Lower leg skin (tissue), 4 donors: ENCODE measurements around the gene SYT2. TPM values are rescaled to one million over a fixed set of nuclear protein-coding genes. Genes with fewer than 3 reads are reported as not detected.
"Not testable (repeated sequence)": the region's sequence is repeated elsewhere in the genome, so short reads cannot be mapped to it uniquely, and the experiment has no call there.

Experiments used
- DNase-seq, 2 donors: peaks; one replicate each; pipeline ENCODE4 v3.0.0-alpha.2; 2019; ENCODE audit warnings: low spot score in 2 of 2
- H3K4me3 ChIP-seq: fragments of 200-600 bp; sonication (generic); 2 replicates; pipeline ENCODE4 v1.5.1; 2017; ENCODE audit warnings: mild to moderate bottlenecking, low read depth; ENCODE audit not compliant: poor library complexity, severe bottlenecking
- CTCF ChIP-seq, 3 donors: fragments of 450-650 bp; IDR thresholded peaks; one replicate each; pipeline ENCODE4 v1.5.1; 2016; ENCODE audit warnings: antibody characterized with exemption in 3 of 3, mild to moderate bottlenecking in 3 of 3, moderate library complexity in 2 of 3
- POLR2A ChIP-seq, 2 donors: fragments of 450-650 bp; IDR thresholded peaks; one replicate each; pipeline ENCODE4 v1.6.1; 2016 to 2017; ENCODE audit warnings: antibody characterized with exemption in 2 of 2, mild to moderate bottlenecking in 1 of 2, moderate library complexity in 1 of 2
- WGBS, 2 donors: methylation state at CpG; one replicate each; pipeline ENCODE4 v1.1.5; 2018; 5-methylcytosine and 5-hydroxymethylcytosine counted together
- intact Hi-C: fragments of 100-400 bp; cut with DNase I; formaldehyde crosslinking; loops from one replicate; pipeline ENCODE4 v1.15.0; 2023; ENCODE audit warnings: low total_unique reads
- total RNA-seq, 4 donors: library from RNA; depleted of rRNA; stranded (reverse); fragments of >200 nt; gene quantifications; one replicate each; pipeline ENCODE4 v1.1.0, GENCODE V29; 2016

Gene SYT2
- total RNA-seq, 4 donors from 2014 or later: not detected

- WGBS, 2 donors: 87 to 90% methylated on average over 8 of the region's 8 CpGs
- no peak for TF ChIP-seq CTCF (IDR thresholded peaks at IDR 0.05)
- no peak for TF ChIP-seq POLR2A (IDR thresholded peaks at IDR 0.05)
- H3K4me3 ChIP-seq: no peak overlapping the region
- intact Hi-C loops: no loop called here
- no peak for DNase-seq
Observed at GRCh38 chr1:202584707-202585589, 125.3 kb downstream of the SYT2 start.

DNA sequence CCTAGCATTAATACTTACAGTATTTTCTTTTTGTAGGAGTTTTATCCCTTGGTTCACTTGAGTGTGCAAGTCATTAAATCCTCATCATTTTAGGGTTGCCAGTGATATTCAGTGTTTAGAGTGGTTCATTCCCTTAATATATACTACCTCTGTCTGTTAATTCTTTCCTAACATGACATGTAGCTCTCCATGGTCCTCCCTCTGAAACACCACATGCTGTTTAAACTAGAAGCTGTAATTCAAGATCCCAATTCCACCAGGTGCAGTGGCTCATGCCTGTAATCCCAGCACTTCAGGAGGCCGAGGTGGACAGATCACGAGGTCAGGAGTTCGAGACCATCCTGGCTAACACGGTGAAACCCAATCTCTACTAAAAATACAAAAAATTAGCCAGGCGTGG, 127.9 kb downstream of the SYT2 start:
- intact Hi-C loops, H3K4me3 ChIP-seq, DNase-seq: not testable (repeated sequence)
- 91 to 97% methylated on average over 5 of the region's 5 CpGs for WGBS, 2 donors

DNA sequence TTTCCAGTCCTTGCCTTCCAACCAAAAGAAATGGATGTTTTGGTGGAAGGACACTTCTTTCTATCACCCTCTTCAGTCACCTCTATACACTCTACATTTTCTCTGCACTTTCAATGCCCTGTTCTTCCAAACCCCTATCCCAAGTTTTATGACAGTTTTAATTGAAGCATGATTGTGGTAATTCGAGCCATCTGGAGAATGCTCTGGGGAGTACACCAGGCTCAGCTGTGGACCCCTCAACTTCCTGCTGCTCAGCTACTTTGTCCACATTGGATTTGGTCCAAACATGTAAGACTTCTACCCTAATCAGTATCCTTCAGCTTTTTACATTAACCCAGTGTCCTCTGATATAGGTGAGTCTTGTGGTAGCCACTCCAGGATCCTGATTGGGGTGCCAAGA, 129.6 kb downstream of the SYT2 start:
- intact Hi-C loops: no loop called here
- WGBS, 2 donors: 53 to 68% methylated on average over 1 of the region's 1 CpG
- no peak overlapping the region for H3K4me3 ChIP-seq
- DNase-seq: no peak
- TF ChIP-seq CTCF (IDR thresholded peaks at IDR 0.05) (no peak), POLR2A (IDR thresholded peaks at IDR 0.05) (no peak)

DNA sequence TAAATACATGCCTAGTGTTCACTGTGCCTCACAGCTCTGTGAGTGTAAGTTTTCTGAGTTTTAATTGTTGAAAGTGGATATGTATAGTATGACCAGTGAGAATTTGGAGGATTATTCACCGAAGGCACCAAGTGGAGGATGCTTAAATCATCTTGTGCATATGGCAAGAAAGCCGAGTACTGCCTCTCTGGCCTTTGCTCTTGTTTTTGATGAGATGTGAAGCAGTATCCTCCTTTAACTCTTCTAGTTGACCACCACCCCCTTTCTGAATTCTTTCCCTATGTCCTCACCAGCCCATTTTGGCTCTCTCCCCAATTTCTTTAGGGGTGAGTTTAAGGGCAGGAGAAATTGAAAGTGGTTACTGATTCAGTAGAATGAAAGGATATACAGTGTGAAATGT, 130.4 kb downstream of the SYT2 start:
- 69 to 81% methylated on average over 2 of the region's 2 CpGs for WGBS, 2 donors
- intact Hi-C loops: no loop called here
- no peak overlapping the region for H3K4me3 ChIP-seq
- no peak for TF ChIP-seq POLR2A (IDR thresholded peaks at IDR 0.05)
- TF ChIP-seq CTCF (IDR thresholded peaks at IDR 0.05): no peak
- DNase-seq: no peak

DNA sequence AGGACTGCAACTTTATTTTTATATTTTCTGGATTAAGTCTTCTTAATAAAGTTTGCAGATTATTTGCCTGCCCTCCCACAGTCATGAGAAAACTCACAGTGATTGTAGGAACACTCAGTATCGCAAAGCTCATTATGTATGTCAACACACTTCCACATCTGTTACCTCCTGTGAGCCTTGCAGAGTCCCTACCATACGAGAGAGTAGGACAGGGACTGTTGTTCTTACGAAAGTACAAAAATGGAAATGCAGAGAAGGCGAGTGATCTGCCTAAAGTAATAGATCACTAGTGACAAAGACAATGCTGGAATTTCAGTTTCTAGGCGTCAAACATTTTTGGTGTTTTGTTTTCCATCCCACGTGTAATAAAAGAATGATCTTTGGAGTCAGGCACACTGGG, 131.7 kb downstream of the SYT2 start:
- intact Hi-C loops: no loop called here
- no peak for TF ChIP-seq POLR2A (IDR thresholded peaks at IDR 0.05)
- no peak for TF ChIP-seq CTCF (IDR thresholded peaks at IDR 0.05)
- 44 to 48% methylated on average over 6 of the region's 6 CpGs for WGBS, 2 donors
- no peak overlapping the region for H3K4me3 ChIP-seq
- no peak for DNase-seq

DNA sequence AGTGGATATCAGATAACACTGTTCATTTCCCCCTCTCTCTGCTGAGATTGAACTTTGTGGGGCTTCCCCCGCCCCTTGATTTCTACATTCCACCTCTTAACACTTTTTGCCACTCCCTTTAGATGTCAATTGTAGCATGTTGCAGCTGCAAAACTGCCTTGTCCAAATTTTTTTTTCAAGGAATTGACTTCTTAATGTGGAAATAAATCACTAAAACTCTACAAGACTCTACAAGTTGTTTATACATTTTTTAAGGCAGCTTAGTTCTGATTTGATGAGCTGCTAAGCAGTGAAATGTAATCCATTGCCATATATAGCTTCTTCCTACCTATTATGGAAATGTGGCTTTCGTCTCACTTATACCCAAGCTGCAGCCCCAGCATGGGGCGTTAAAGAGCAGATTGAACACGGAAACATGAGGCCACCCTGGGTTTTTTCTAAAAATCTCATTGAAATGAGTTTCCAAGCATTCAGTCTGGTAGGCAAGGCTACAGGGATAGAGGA, 132.2 kb downstream of the SYT2 start:
- DNase-seq: no peak
- no peak overlapping the region for H3K4me3 ChIP-seq
- no peak for TF ChIP-seq CTCF (IDR thresholded peaks at IDR 0.05)
- no peak for TF ChIP-seq POLR2A (IDR thresholded peaks at IDR 0.05)
- 37 to 43% methylated on average over 4 of the region's 4 CpGs for WGBS, 2 donors
- intact Hi-C loops: no loop called here
